ENCODE data around the gene LMAN1L.

LMAN1L gene

GRCh38 chr15:74792227-74793016 lies 20.2 kb upstream of the LMAN1L start:
- FAIRE-seq (peak; percentile 69), DNase-seq (ENCODE audit: insufficient read length, low spot score) (no peak)

GRCh38 chr15:74793135-74794028 lies 19.3 kb upstream of the LMAN1L start:
- FAIRE-seq (peak; percentile 35), DNase-seq (ENCODE audit: insufficient read length, low spot score) (no peak)

- FAIRE-seq (no peak), DNase-seq (ENCODE audit: insufficient read length, low spot score) (no peak)
These were observed 18.2 kb upstream of the LMAN1L start for GRCh38 chr15:74794248-74794969.

GRCh38 chr15:74794970-74795349 lies 17.7 kb upstream of the LMAN1L start:
- FAIRE-seq, result no peak
- no peak for DNase-seq (ENCODE audit: insufficient read length, low spot score)

GRCh38 chr15:74795966-74796625 lies 16.5 kb upstream of the LMAN1L start:
- FAIRE-seq (no peak), DNase-seq (ENCODE audit: insufficient read length, low spot score) (no peak)

- FAIRE-seq (no peak), DNase-seq (ENCODE audit: insufficient read length, low spot score) (no peak)
These were observed 14.0 kb upstream of the LMAN1L start for GRCh38 chr15:74798388-74799254.

GRCh38 chr15:74799255-74799855 lies 13.3 kb upstream of the LMAN1L start:
- FAIRE-seq (no peak), DNase-seq (ENCODE audit: insufficient read length, low spot score) (no peak)

GRCh38 chr15:74799856-74800558 lies 12.6 kb upstream of the LMAN1L start:
- peak; percentile 94 for DNase-seq (ENCODE audit: insufficient read length, low spot score)
- peak; percentile 96 for FAIRE-seq

GRCh38 chr15:74800559-74801094 lies 12.0 kb upstream of the LMAN1L start:
- no peak for FAIRE-seq
- DNase-seq (ENCODE audit: insufficient read length, low spot score), result no peak

- FAIRE-seq (no peak), DNase-seq (ENCODE audit: insufficient read length, low spot score) (no peak)
These were observed 11.2 kb upstream of the LMAN1L start for GRCh38 chr15:74801311-74801997.

GRCh38 chr15:74802290-74802689 lies 10.3 kb upstream of the LMAN1L start:
- no peak for FAIRE-seq
- DNase-seq (ENCODE audit: insufficient read length, low spot score), result no peak

- DNase-seq (ENCODE audit: insufficient read length, low spot score) (no peak), FAIRE-seq (no peak)
These were observed 9.7 kb upstream of the LMAN1L start for GRCh38 chr15:74802862-74803447.

GRCh38 chr15:74804935-74805334 lies 7.7 kb upstream of the LMAN1L start:
- FAIRE-seq, result no peak

GRCh38 chr15:74807282-74807681 lies 5.4 kb upstream of the LMAN1L start:
- no peak for FAIRE-seq

More at GRCh38 chr15:74804935-74805334, 7.7 kb upstream of the LMAN1L start:
- no peak for DNase-seq (ENCODE audit: insufficient read length, low spot score)

GRCh38 chr15:74808078-74808839 lies 4.4 kb upstream of the LMAN1L start:
- no peak for FAIRE-seq
- DNase-seq (ENCODE audit: insufficient read length, low spot score), result no peak

More at GRCh38 chr15:74807282-74807681, 5.4 kb upstream of the LMAN1L start:
- no peak for DNase-seq (ENCODE audit: insufficient read length, low spot score)

GRCh38 chr15:74808840-74809229 lies 3.8 kb upstream of the LMAN1L start:
- no peak for DNase-seq (ENCODE audit: insufficient read length, low spot score)
- FAIRE-seq, result no peak

GRCh38 chr15:74809242-74809641 lies 3.4 kb upstream of the LMAN1L start:
- DNase-seq (ENCODE audit: insufficient read length, low spot score) (no peak), FAIRE-seq (no peak)

All from GM19239 (cell line).